Measurements from ENCODE around the gene KRTAP5-1.
A peak's percentile ranks its signal among the peaks of the same experiment; 100 is the strongest.

Gene KRTAP5-1

DNA sequence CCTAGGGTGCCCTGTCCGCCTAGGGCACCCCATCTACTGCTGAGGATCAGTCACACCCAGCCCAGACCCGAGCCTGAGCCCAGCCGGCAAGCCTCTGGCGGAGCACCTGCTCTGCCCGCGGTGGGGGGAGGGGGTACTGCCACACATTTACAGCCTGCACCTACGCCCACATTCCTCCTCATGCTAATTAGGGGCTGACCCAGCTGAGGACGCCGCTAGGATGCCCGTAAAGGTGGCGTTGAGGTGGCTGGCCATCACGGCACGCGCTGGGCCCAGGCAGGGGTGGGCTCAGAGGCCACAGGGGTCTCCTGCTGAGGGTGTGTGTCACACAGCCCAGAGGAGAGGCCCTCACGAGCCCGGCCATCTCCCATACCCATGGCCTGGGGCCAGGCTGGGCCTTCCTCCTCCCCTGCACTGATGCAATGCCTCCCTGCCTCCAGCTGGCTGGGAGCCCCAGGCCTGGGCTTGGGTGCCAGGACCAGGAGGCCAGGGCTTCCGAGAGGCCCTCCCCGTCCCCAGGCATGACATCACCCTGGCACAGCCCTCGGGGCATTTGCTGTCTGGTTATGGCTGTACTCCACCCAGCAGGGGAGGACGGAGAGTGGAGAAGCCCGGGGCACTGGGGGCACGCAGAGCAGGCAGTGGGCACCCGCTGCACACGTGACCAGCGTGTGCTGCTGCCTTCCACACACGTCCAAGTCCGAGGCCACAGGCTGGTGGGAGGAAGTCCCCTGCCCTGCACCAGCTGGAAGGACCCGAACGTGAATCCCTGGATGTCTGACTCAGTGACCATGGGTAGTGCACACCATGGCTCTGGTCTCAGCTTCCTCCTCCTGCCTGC is 25.8 kb downstream of the KRTAP5-1 start:
- no peak for DNase-seq

DNA sequence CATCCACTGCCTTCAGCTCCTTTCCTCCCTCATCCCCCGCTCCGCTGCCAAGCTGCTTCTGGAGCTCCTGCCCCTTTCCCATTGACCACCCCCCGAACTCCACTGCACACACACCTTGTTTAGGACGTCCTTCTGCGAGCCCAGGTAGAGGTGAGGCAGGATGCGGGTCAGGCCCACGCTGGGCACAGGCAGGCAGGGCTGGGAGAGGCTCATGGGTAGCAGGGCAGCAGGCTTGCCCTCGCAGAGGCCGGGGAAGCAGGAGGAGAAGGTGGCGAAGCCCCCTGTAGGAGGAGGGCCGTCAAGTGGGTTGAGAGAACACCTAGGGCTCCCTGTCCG is 26.3 kb downstream of the KRTAP5-1 start:
- no peak for DNase-seq

DNA sequence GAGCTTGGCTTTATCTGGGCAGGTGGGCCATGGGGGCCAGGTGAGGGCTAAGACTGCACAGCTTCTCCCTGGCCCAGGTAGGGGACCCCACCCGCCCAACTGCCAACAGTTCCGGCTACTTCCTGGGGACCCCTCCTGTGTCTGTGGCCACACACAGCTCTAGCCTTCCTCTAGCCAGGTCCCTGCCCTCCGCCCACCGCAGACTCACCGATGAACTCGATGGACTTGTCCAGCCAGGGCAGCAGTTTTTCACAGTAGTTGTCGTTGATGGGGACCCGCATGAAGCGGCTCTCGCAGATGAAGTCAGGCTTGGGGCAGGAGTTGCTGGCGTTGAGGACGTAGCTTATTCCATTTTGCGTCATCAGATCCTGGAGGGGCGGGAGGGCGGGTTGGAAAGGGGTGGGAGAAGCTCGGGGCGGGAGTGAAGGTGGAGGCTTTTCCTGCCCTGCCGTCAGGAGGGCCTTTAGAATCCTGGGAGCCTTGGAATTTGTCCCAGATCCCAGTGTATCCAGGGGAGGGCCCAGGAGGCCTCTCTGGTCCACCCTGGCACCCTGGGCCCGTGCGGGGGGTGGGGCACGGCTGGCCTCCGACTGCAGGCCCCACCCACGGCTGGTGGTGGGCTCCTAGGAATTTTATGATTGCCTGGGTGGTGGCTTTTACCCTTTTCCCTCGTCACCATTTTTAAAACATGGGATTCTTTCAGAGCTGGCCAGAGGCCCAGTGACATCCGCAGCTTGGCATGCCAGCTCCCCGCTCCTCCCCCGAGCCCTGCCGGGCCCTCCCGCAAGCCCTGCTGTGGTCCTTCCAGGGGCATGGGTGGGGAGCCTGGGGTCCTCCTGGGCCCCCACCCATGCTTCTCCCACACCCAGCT is 26.9 kb downstream of the KRTAP5-1 start:
- DNase-seq: no peak

DNA sequence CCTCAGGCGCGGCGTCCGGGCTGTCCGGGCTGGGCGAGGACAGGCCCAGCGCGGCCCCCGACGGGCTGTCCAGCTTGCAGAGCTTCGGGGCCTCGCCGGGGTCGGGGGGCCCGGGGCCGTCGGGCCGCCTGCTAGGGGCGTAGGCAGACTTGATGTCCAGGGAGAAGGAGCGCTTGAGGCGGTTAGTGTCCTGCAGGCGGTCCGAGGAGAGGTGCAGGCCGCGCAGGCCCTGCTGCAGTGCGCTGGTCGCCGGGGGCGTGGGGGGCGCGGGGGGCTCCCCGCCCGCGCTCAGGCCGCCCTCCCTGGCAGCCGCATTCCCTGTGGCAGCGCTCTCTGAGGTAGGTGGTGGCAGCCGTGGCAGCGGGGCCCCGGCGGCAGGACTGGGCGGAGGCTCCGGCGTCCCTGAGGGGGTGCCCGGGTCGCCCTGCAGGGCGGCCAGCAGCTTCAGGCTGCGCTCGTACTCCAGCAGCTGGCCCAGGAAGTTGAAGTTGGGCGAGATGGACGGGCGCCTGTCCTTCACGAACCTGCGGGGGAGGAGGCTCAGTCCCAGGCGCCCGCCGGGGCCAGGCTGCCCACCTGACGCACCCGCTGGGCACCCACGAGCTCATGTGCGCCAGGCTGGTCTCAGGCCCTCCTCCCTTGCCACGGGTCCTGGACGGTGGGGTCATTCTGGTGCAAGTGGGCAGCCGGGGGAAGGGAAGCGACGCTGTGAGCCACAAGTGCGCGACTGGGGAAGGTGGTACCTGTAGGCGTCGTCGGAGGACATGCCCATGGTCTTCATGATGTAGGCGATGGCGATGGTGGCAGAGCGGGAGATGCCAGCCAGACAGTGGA is 27.8 kb downstream of the KRTAP5-1 start:
- no peak for DNase-seq

DNA sequence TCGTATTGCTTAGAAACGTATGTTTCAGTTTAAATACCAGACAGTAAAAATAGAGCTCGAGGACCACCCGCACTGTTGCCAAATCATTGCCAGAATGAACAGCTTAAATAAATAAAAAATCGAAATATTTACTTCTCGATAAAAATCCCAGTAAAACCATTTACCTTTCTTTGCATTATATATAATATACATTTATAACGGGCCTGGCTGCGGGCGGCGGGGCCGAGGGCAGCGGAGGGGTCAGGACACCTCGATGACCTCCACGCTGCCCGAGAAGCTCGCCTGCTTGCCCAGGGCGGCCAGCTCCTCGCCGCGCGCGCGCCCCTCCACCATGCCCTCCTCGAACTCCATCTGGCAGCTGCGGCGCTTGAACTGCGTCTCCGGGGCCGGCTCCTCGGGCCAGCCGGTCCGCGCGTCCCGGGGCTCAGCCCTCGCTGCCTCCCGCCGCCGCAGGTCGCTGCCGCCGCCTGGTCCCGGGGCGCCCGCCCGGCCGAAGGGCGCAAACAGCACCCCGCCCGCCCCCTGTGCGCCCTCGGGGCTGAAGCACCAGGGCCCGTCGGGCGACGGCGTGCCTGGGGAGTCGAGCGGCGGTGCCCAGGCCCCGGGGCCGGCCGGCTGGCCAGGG is 28.7 kb downstream of the KRTAP5-1 start:
- no peak for DNase-seq

DNA sequence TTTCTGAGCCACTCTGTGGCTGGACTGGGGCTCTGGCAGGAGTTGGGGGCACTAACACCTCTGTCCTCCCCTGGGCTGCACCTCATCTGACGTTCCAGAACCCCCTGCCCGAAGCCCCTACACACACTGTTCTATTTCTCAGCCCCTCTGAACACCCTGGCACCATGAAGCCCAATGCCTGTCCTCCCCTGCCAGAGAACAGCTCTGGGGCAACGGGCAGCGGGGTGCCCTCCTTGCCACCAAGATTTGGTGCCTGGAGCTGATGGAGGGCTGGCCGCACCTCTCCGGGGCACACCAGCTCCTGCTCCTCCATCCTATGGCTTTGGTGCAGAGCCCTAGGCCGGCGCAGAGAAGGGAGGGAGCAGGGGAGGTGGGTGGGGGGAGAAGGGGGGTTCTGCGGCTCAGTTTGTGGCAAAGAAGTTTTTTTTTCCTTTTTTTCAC is 29.4 kb downstream of the KRTAP5-1 start:
- DNase-seq: no peak

DNA sequence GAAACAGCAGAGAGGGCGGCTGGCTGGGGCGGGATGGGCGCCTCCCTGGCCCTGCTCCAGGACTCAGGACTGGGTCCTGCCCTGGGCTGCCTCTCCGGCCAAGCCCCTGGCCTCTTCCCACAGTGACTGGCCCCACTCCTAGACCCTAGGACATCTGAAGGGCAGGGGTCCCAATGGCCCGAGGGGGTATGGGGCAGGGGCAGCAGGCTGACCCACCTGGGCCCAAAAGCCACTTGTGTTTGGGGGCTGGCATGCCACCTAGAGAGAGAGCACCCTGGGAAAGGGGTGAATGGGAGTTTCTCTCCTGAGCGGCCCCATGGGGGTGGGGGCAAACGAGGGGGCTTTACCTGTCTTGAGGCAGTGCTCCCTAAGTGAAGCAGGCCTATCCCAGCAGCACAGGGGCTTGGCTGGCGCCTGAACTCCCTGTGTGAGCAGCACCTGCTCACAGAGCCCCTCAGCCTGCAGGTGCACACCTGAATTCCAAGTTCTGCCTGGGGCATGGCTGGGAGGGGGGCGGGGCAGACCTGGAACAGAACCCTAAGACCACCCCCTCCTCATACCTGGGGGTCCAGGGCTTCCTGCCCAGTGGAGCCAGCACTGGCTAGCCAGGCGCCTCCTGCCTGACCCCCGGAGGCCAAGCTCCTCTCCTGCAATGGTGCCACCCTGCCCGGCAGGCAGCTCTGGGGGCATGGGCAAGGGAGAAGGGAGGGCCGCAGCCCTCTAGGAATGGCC is 29.9 kb downstream of the KRTAP5-1 start:
- DNase-seq: no peak

DNA sequence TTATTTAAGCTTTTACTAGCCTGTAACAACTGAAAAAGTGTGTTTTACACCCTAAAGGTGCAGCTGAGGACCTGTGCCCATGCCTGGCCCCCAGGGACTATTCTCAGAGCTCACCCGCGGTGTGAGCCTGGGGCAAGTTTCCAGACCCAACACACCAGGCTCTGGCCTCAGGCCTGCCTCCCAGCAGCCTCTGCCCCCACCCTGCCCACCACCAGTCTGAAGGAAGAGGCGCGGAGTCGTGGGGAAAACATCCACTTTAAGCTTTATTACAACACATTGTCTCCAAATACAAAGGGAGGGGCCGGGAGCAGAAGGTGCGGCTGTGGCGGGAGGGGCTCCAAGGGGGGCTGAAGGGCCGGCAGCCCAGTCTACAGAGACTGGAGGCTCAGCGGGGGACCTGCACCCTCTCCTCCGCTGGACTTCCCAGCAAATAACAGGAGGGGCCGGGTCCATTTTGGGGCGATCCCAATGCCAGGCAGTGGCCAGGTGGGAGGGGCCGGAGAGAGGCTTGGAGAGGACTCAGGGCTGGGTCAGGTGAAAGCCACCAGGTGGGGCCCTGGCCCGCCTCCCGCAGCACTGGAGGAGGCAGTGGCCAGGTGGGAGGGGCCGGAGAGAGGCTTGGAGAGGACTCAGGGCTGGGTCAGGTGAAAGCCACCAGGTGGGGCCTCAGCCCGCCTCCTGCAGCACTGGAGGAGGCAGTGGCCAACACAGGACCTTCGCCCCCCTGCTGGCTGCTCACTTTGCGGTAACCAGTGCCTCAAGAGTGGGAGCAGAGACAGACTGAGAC is 31.1 kb downstream of the KRTAP5-1 start:
- no peak for DNase-seq

DNA sequence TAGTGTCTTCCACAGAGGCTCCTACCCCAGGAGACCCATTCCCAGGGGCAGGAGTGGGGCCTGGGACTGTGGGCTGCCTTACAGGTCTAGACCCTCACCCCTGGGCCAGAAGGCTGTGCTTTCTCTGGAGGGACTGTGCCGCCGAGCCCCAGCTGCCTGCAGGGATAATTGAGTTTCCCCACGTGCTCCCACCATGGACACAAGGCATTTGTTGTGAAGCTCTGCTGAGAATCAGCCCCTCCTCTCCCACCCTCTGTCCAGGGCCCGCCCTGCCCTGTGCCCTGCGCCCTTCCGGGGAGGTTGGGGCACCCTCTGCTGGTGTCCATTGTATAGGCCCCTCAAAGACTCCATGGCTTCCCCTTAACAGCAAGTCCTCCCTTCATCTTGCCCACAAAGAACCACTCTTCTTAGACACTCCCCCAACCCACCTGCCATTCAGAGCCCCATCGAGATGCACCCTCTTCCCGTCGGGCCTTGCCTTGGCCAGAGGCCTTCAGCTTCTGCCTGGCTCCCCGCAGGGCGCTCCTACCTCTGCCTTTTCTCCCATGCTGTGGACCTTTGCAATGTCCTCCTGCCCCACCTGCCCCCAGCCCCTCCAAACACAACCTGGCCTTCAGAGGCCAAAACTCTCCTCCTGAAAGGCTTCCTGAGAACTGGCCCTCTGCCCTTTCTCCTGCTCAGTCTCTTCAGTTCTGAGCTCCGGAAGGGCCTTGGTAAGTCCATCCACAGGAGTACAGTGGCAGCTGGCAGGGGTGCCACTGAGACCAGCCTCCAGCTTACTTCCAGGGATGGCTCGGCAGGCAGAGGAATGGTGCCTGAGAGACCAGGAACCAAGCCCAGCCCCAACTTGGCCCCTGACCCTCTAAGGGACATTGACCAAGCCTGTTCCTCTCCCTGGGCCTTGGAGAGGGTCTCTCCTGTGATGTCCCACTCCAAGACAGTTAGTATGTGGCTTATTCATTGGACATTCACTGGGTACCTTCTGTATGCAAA is 35.4 kb downstream of the KRTAP5-1 start:
- peak; percentile 41 for DNase-seq

DNA sequence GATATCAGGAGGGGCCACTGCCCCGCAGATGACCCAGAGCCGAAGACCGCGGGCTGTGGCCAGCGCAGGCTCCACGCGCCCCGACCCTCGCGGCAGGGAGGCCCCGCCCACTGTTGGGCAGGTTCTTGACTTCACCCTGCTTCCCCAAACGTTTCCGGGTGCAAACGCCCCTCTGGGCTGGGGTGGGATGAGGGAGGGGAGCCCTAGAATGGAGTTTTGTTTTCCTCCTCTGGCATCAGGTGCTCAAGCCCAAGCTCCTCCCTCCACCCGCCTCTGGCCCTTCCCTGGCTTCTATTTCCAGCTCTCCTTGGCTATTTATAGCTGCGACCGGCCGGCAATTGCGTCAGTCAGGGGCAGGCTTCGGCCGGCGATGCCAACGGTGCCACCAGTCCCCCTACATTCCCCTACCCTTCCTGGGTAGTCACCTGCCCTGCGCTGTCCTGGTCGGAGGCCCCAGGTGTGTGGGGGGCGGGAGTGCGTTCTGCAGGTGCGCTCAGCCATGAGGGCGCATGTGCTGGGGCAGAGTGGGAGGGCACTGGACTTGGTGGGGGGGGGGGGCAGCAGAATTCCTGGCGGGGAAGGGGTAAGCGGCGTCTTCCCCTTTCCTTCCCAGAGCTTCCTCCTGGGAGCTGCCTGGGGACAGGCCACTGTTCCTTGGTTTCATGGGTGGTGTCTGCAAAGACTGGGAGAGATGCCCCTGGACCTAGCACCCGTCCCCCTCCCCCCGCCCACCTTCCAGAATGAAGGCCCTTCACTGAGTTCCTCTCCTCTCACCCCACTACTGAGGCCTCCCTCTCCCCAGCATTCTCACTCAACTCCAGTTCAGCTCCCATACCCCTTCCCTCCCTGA is 36.6 kb downstream of the KRTAP5-1 start:
- DNase-seq: no peak

DNA sequence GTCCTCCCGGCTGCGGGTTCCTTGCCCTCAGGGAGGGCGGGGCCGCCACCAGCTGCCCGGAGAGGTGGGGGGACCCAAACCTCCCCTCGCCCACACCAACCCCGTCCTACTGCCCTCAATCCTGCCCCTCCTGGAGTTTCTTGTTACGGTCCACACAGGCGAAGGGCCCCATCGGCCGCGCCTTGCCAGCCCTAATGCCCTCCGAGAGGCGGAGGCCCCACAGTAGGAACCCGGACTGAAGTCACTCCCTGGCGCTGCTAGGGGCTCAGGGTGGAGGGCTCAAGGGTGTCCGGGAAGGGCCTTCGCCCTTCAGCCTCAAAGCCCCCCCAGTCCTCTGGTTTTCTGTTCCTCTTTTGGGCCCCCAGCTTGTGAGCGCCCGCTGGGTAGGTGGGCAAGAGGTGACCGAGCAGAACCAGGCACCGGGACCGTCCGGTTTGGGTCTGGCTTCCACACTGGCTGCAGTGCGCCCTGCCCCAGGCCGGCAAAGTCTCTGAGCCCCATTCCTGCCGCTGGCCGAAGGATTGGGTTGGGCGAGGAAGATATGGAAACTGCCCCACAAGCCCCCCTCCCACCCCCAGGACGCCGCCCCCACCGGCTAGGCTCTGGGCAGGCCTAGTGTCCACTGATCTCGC is 37.5 kb downstream of the KRTAP5-1 start:
- DNase-seq: no peak

DNA sequence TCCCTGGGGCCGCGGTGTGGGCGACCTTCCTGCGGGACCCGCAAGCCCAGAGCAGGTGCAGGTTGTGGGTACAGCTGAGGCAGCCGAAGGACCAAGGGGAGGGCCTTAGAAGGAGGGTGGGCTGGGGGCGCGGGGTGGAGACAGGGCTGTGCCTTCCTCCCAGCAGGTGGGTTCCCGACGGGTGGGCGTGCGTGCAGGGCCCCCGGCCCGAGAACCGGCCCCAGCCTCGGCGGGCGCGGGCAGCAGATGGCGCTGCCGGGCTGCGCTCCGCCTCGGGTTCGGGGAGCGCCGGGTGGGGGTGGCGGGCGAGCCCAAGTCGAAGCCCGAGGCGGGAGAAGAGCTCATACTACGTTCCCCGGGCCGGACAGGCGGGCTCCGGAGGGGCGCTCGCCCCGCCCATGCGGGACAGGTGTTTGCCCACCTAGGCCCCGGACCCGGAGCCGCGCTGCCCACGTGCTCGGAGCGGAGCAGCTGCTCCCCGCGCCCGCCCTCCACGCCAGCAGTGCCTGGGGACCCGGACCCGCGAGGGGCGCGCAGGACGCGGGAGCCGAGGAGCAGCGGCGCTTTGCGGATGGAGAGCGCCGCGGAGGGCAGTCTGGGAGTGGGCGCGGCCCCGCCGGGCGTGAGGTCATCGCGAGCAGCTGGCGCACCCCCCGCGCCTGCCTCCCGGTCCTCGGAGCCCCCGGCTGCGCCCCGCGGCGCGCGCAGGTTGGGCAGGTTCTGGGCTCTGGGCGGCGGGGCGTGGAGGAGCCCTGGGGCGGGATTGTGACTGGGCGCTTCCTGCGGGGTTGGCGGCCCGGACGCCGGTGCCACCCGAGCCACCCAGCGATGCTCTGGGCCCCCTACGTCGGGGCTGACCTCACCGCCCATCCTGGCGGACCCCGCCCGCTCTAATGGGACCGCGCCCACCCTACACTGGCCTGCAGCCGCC is 38.3 kb downstream of the KRTAP5-1 start:
- peak; percentile 64 for DNase-seq

DNA sequence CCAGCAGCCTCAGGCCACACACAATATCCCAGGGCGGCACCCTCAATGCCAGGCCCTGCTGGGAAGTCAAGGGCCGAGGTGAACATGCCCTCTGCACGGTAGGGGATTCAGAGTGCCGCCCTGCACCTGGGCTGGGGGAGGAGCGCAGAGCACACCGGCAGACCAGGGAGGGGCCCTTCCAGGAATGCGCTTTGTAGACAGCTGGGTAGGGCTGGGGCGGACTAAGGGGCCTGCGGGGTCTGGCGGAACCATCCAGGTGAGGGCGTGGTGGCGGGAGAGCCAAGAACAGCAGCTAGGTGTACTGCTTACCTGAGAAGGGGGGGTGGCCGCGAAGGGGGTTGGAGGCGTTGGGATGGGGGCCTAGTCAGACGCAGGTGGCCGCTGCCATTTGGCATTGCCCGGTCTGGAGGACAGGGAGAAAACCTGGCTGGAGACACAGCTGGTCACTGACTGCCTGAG is 39.0 kb downstream of the KRTAP5-1 start:
- no peak for DNase-seq

DNA sequence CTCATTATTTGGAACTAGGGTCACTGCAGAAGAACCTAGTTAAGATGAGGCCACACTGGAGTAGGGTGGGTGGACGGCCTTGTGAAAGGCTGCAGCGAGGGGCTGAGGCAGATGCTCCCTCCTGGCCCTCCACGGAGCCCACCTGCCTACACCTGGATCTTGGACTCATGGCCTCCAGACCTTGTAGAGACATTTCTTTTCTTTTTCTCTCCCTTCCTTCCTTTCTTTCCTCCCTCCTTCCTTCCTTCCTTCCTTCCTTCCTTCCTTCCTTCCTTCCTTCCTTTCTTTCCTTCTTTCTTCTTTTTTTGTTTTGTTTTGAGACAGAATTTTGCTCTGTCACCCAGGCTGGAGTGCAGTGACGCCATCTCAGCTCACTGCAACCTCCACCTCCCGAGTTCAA is 39.7 kb downstream of the KRTAP5-1 start:
- DNase-seq: no peak

DNA sequence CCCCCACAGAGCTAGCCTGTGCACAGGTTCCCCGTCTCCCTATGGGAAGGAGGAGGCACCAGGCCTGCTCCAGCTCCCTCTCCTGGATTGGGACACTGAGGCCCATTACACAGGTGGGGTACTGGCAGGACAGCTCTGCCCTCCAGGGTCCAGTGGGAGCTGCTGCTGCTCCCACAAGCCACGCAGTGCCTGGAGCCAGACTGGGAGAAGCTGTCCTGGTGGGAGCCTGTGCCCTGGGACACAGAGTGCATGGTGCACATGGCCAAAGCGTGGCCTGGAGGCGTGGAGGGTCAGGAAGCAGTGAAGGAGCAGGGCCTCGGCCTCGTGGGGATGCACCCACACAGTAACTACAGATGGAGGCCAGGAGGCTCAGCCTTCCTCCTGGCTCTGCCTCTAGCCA is 40.5 kb downstream of the KRTAP5-1 start:
- DNase-seq: no peak

DNA sequence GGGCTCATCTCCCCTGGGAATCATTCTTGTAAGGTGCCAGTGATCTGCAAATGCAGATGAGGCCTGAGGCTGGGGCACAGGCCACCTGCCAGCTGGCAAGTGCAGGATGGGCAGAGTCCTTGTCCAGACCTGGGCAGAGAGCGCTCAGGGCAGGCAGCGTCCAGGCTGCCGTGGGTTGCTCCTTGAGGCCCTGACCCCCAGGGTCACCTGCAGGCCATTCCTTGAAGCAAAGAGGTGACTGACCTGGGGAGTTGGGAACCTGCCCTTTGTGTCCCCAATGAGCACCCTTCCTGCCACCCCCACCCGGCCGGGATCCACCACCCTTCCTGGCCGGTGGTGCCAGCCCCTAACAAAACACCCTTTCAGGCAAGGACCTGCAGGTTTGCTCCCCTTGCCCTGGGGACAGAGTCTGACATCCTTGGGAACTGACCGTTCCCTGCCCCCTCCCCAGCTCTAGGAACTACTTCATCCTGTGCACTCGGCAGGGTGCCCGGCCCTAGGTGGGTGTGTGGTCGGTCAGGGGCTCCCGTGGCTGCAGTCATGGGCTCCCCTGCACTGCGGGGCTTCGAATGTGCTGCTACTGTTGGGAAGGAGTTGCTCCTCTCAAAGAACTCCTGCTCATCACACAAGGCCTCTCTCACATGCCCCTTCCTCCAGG is 41.3 kb downstream of the KRTAP5-1 start:
- no peak for DNase-seq

DNA sequence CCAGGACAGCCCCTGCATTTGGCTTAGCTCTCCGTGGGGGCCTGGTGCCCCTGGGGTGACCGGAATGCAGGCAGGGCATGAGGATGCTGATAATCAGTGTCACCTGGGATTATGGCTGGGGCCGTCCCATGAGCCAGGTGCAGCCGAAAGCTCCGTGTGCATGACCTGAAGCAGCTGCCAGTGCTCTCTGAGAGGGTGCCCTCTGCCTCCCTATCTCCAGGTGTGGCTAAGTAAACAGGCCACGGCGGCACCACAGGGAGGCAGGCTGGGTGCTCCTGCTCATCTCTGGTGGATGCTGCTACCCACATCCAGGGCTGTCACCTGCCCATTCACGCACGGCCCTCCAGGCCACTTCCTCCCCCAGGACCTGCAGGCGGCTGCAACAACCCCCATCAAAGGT is 42.8 kb downstream of the KRTAP5-1 start:
- DNase-seq: no peak
